ENCODE measurements around the gene ZNF701. TPM values are rescaled to one million over a fixed set of nuclear protein-coding genes. Genes with fewer than 3 reads are reported as not detected.

Gene ZNF701
- total and polyA plus RNA-seq, 2 donors (not counting 1 experiment from before 2014, with no cell fraction given) = 5.7 to 18.8 TPM

DNA sequence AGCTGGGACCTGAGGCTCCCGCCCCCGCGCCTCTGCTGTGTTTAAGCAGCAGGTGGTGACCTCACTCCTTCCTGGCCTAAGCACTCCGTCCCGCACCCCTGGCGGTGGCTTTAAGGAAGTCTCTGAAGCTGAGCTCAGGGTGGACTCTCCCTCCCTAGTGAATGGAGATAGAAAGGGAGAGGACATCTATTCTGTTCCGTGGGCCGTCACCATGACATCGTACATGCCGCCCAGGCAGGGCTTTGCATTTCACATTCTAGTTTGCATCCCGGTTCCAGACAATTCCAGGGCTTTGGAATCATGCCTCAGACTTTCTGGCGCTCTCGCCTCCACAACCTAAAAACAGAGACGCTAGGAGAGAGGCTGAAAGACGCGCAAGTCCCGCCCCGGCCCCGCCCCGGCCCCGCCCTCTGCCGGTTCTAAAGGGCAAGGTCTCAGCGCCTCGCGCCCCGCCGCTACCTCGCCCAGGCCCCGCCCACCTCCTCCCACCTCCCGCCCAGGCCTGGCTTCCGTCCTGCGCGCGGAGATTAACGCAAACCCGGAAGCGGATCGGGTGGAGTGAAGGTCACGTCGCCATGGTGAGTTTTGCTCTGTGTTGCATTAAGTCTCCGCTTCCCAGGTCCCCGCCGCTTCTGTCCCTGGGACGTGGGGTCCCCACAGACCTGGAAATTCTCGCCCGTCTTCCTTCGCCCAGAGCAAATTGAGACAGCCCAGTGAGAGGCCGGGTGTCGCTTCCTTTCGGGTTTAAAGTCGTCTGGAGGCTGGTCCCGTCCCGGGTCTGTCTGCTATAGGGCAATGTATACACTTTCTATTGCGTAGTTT, 42.7 kb upstream of the ZNF701 start, which contains the start of gene ZNF808:
TSS of gene ZNF808 (plus strand) at position 535 of the 822 bp plus-strand sequence. CDS start 15,617 bp downstream, outside the sequence.
- TF ChIP-seq EZH2 (IDR thresholded peaks at IDR 0.05; ENCODE audit: low read length, missing control alignments) = no peak
- TF ChIP-seq, protein P1, sequence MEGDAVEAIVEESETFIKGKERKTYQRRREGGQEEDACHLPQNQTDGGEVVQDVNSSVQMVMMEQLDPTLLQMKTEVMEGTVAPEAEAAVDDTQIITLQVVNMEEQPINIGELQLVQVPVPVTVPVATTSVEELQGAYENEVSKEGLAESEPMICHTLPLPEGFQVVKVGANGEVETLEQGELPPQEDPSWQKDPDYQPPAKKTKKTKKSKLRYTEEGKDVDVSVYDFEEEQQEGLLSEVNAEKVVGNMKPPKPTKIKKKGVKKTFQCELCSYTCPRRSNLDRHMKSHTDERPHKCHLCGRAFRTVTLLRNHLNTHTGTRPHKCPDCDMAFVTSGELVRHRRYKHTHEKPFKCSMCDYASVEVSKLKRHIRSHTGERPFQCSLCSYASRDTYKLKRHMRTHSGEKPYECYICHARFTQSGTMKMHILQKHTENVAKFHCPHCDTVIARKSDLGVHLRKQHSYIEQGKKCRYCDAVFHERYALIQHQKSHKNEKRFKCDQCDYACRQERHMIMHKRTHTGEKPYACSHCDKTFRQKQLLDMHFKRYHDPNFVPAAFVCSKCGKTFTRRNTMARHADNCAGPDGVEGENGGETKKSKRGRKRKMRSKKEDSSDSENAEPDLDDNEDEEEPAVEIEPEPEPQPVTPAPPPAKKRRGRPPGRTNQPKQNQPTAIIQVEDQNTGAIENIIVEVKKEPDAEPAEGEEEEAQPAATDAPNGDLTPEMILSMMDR (conservative IDR thresholded peaks at IDR 0.05 in 1 of 2, IDR thresholded peaks at IDR 0.05 in 1 of 2; ENCODE audit: low read depth in 1 of 2, low read length in 2 of 2) = peak; percentile 65 to 72

DNA sequence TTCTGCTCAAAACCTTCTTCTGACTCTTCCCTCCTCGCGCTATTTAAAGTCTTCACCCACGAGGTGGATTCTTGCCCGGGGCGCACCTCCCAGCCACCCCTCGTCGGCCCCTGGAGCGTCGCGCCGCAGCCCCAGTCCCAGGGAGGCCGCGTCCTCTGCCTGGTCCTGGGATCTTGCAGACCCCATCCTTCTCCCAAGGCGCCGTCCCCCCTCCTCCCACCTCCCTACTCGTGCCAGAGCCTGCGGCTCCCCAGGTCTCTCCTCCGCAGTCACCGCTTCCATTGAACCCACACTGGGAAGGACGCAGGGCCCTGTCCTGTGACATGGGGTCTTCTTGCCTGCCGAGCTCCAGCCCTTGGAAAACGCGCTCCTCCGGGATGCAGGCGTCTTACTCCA, 42.1 kb upstream of the ZNF701 start:
- Histone ChIP-seq H3K4me1 (ENCODE audit: control insufficient read depth, extremely low read depth, insufficient read depth, low read length) (peaks cover 2% of the 10 kb centered on the region), H4K20me1 (ENCODE audit: control insufficient read depth, extremely low read depth, insufficient read depth, low read length) (no peaks in the 10 kb centered on the region), H3K4me2 (ENCODE audit: extremely low read depth, insufficient read depth, low read length) (peak overlapping the region; percentile 97), H2AFZ (ENCODE audit: low read length) (peak overlapping the region; percentile 85), H3K9ac (ENCODE audit: insufficient read depth, low read length) (peak overlapping the region; percentile 87), H3K36me3 (ENCODE audit: control insufficient read depth, insufficient read depth, low read length) (no peaks in the 10 kb centered on the region), H3K79me2 (ENCODE audit: control insufficient read depth, insufficient read depth, low read length) (peaks cover 6% of the 10 kb centered on the region), H3K27me3 (ENCODE audit: control insufficient read depth, insufficient read depth, low read length) (no peaks in the 10 kb centered on the region), H3K9me3 (ENCODE audit: control insufficient read depth, insufficient read depth, low read depth, low read length) (no peaks in the 10 kb centered on the region), H3K27ac (ENCODE audit: insufficient read depth, low read length) (peak overlapping the region; percentile 83), H3K4me3 (replicated peaks in 1 of 4; ENCODE audit: control extremely low read depth in 1 of 4, insufficient read depth in 1 of 4, low read depth in 3 of 4, low read length in 4 of 4) (peak overlapping the region; percentile 64 to 85 (median 74))
- DNase-seq (ENCODE audit: low read depth in 2 of 2) = peak; percentile 2
- TF ChIP-seq, protein P1 (conservative IDR thresholded peaks at IDR 0.05 in 1 of 2, IDR thresholded peaks at IDR 0.05 in 1 of 2; ENCODE audit: low read depth in 1 of 2, low read length in 2 of 2) = no peak
- TF ChIP-seq EZH2 (IDR thresholded peaks at IDR 0.05; ENCODE audit: low read length, missing control alignments) = no peak

More for the DNA sequence above, 42.7 kb upstream of the ZNF701 start, which contains the start of gene ZNF808:
- Histone ChIP-seq H2AFZ (ENCODE audit: low read length) (peak within 1 kb of the TSS; percentile 95), H3K9me3 (ENCODE audit: control insufficient read depth, insufficient read depth, low read depth, low read length) (no peaks in the 10 kb centered on the region), H3K9ac (ENCODE audit: insufficient read depth, low read length) (peak within 1 kb of the TSS; percentile 87), H3K36me3 (ENCODE audit: control insufficient read depth, insufficient read depth, low read length) (no peaks in the 10 kb centered on the region), H3K4me3 (replicated peaks in 1 of 4; ENCODE audit: control extremely low read depth in 1 of 4, insufficient read depth in 1 of 4, low read depth in 3 of 4, low read length in 4 of 4) (peak within 1 kb of the TSS; percentile 64 to 85 (median 74)), H3K27ac (ENCODE audit: insufficient read depth, low read length) (peak within 1 kb of the TSS; percentile 83), H3K4me1 (ENCODE audit: control insufficient read depth, extremely low read depth, insufficient read depth, low read length) (peaks cover 2% of the 10 kb centered on the region), H4K20me1 (ENCODE audit: control insufficient read depth, extremely low read depth, insufficient read depth, low read length) (no peaks in the 10 kb centered on the region), H3K79me2 (ENCODE audit: control insufficient read depth, insufficient read depth, low read length) (peaks cover 6% of the 10 kb centered on the region), H3K27me3 (ENCODE audit: control insufficient read depth, insufficient read depth, low read length) (no peaks in the 10 kb centered on the region), H3K4me2 (ENCODE audit: extremely low read depth, insufficient read depth, low read length) (peak within 1 kb of the TSS; percentile 97)
- peak; percentile 89 to 92 for DNase-seq (ENCODE audit: low read depth in 2 of 2)

DNA sequence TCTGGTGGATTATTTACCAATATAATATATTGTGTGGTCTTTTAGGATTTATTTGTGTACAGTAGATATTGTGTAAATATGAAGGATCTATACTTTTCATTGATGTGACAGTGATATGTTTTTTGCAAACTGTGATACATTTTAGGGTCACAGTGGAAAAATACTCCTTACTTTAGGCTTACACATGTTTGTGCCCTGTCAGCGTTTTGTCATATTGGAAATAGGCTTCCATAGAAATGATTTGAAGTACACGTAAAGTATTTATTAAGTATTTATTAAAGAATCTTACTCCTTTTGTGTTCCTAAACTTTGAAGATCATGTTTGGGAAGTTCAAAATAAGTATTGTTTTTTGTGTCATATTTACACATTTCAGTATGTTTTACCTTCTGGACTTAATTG, 37.6 kb upstream of the ZNF701 start:
- Histone ChIP-seq H3K27ac (ENCODE audit: insufficient read depth, low read length) (no peak overlapping the region), H2AFZ (ENCODE audit: low read length) (no peak overlapping the region), H3K9ac (ENCODE audit: insufficient read depth, low read length) (no peak overlapping the region), H3K4me3 (replicated peaks in 1 of 4; ENCODE audit: control extremely low read depth in 1 of 4, insufficient read depth in 1 of 4, low read depth in 3 of 4, low read length in 4 of 4) (no peak overlapping the region), H3K79me2 (ENCODE audit: control insufficient read depth, insufficient read depth, low read length) (peaks cover 6% of the 10 kb centered on the region), H3K27me3 (ENCODE audit: control insufficient read depth, insufficient read depth, low read length) (no peaks in the 10 kb centered on the region), H3K9me3 (ENCODE audit: control insufficient read depth, insufficient read depth, low read depth, low read length) (no peaks in the 10 kb centered on the region), H3K4me1 (ENCODE audit: control insufficient read depth, extremely low read depth, insufficient read depth, low read length) (peaks cover 2% of the 10 kb centered on the region), H4K20me1 (ENCODE audit: control insufficient read depth, extremely low read depth, insufficient read depth, low read length) (no peaks in the 10 kb centered on the region), H3K4me2 (ENCODE audit: extremely low read depth, insufficient read depth, low read length) (no peak overlapping the region), H3K36me3 (ENCODE audit: control insufficient read depth, insufficient read depth, low read length) (no peaks in the 10 kb centered on the region)
- TF ChIP-seq, protein P1 (conservative IDR thresholded peaks at IDR 0.05 in 1 of 2, IDR thresholded peaks at IDR 0.05 in 1 of 2; ENCODE audit: low read depth in 1 of 2, low read length in 2 of 2) = no peak
- TF ChIP-seq EZH2 (IDR thresholded peaks at IDR 0.05; ENCODE audit: low read length, missing control alignments) = no peak
- DNase-seq (ENCODE audit: low read depth in 2 of 2) = no peak

Data from fibroblast of lung (primary cell).